Activated CD8-positive, alpha-beta memory T cell treated with anti-CD3 and anti-CD28 coated beads, Interleukin-2, amount 10 ng/mL, durations not matched to agents 7 days and 5 days (primary cell): Measurements from ENCODE around the gene C17orf114.
A peak's percentile ranks its signal among the peaks of the same experiment; 100 is the strongest.
"Not testable (repeated sequence)": the region's sequence is repeated elsewhere in the genome, so short reads cannot be mapped to it uniquely, and the experiment has no call there.

ENCODE experiments used
- ATAC-seq: fragments of 150-1000 bp; cut with Tn5 transposase; one replicate; pipeline ENCODE4 v1.10.0; 2021; ENCODE audit warnings: moderate library complexity
- CTCF ChIA-PET: fragments of 350-600 bp; sonication (Branson Sonifier 250); formaldehyde crosslinking; loops from one replicate; lab custom pipeline; 2021; ENCODE audit warnings: antibody characterized with exemption; lab: Charles Lee
- DNase-seq: peaks from one replicate; pipeline ENCODE4 v3.0.0-alpha.2; 2020
- H3K27ac Mint-ChIP-seq: one replicate; pipeline ENCODE4 v1.8.0; 2021; ENCODE audit warnings: mild to moderate bottlenecking, mixed read lengths
- H3K27me3 Mint-ChIP-seq: one replicate; pipeline ENCODE4 v1.8.0; 2021; ENCODE audit warnings: mixed read lengths
- H3K36me3 Mint-ChIP-seq: one replicate; pipeline ENCODE4 v1.8.0; 2021; ENCODE audit warnings: mild to moderate bottlenecking, mixed read lengths
- H3K4me1 Mint-ChIP-seq: one replicate; pipeline ENCODE4 v1.8.0; 2021; ENCODE audit warnings: mixed read lengths
- H3K4me3 Mint-ChIP-seq: one replicate; pipeline ENCODE4 v1.8.0; 2021; ENCODE audit warnings: mild to moderate bottlenecking, moderate library complexity, mixed read lengths
- H3K9me3 Mint-ChIP-seq: one replicate; pipeline ENCODE4 v1.8.0; 2022; ENCODE audit warnings: low read depth, mixed read lengths

C17orf114 gene

GRCh38 chr17:4837471-4838308 is 35.6 kb upstream of the C17orf114 start:
- H3K4me3 Mint-ChIP-seq, result no peak overlapping the region
- no peak for DNase-seq
- CTCF ChIA-PET, result no interaction called here
- H3K27ac Mint-ChIP-seq, result no peak overlapping the region
- peaks cover 9% of the 10 kb centered on the region for H3K36me3 Mint-ChIP-seq
- H3K4me1 Mint-ChIP-seq, result peaks cover 62% of the 10 kb centered on the region
- no peaks in the 10 kb centered on the region for H3K27me3 Mint-ChIP-seq
- H3K9me3 Mint-ChIP-seq, result no peaks in the 10 kb centered on the region
- ATAC-seq, result no peak

- peaks cover 9% of the 10 kb centered on the region for H3K36me3 Mint-ChIP-seq
- peak overlapping the region; percentile 93 for H3K4me3 Mint-ChIP-seq
- no peak for ATAC-seq
- H3K27me3 Mint-ChIP-seq, result no peaks in the 10 kb centered on the region
- H3K4me1 Mint-ChIP-seq, result peaks cover 59% of the 10 kb centered on the region
- CTCF ChIA-PET, result no interaction called here
- no peak overlapping the region for H3K27ac Mint-ChIP-seq
- no peaks in the 10 kb centered on the region for H3K9me3 Mint-ChIP-seq
- no peak for DNase-seq
Measured at GRCh38 chr17:4836221-4836620, 34.1 kb upstream of the C17orf114 start.

GRCh38 chr17:4834681-4835020 is 32.5 kb upstream of the C17orf114 start:
- no peak for DNase-seq
- peak overlapping the region; percentile 93 for H3K4me3 Mint-ChIP-seq
- peak overlapping the region; percentile 34 for H3K27ac Mint-ChIP-seq
- no peak for ATAC-seq
- CTCF ChIA-PET, result interaction anchor here (1.2 kb wide), 1 partner anchor 45 kb away, joined by 5 read pairs; no protein-coding TSS in a partner anchor
- no peaks in the 10 kb centered on the region for H3K9me3 Mint-ChIP-seq
- H3K36me3 Mint-ChIP-seq, result peaks cover 9% of the 10 kb centered on the region
- H3K4me1 Mint-ChIP-seq, result peaks cover 43% of the 10 kb centered on the region
- H3K27me3 Mint-ChIP-seq, result no peaks in the 10 kb centered on the region

- Mint-ChIP-seq H3K4me3 (peak overlapping the region; percentile 93), H3K36me3 (peaks cover 6% of the 10 kb centered on the region), H3K9me3 (no peaks in the 10 kb centered on the region), H3K27me3 (no peaks in the 10 kb centered on the region), H3K4me1 (peaks cover 37% of the 10 kb centered on the region), H3K27ac (peak overlapping the region; percentile 69)
- CTCF ChIA-PET, result interaction anchor here (0.7 to 1.8 kb wide), 3 partner anchors 9 to 44 kb away, joined by 4 to 5 read pairs (median 4); partner anchors contain the start of gene PLD2
- no peak for ATAC-seq
- DNase-seq, result no peak
Measured at GRCh38 chr17:4833941-4834680, 32.0 kb upstream of the C17orf114 start.

- CTCF ChIA-PET, result interaction anchor here (0.7 to 1.8 kb wide), 3 partner anchors 8 to 43 kb away, joined by 4 to 5 read pairs (median 4); partner anchors contain the start of gene PLD2
- H3K27me3 Mint-ChIP-seq, result peaks cover 4% of the 10 kb centered on the region
Measured at GRCh38 chr17:4833178-4833940, 31.2 kb upstream of the C17orf114 start, which contains the start of gene MINK1. TSS of gene MINK1 (plus strand) at chr17:4833340. CDS start at chr17:4833584, 244 bp downstream.

GRCh38 chr17:4832829-4833177 is 30.7 kb upstream of the C17orf114 start:
- not testable (repeated sequence) for DNase-seq, H3K36me3 Mint-ChIP-seq, H3K9me3 Mint-ChIP-seq, H3K27me3 Mint-ChIP-seq
- Mint-ChIP-seq H3K4me3 (peak overlapping the region; percentile 75), H3K27ac (peak overlapping the region; percentile 79), H3K4me1 (peaks cover 33% of the 10 kb centered on the region)
- ATAC-seq, result peak; percentile 11
- CTCF ChIA-PET, result interaction anchor here (1.8 kb wide), 1 partner anchor 25 kb away, joined by 4 read pairs; the partner anchor contains the start of gene PLD2

More at GRCh38 chr17:4833178-4833940, 31.2 kb upstream of the C17orf114 start, which contains the start of gene MINK1:
- peak; percentile 94 for DNase-seq
- H3K36me3 Mint-ChIP-seq, result peaks cover 5% of the 10 kb centered on the region
- ATAC-seq, result peak; percentile 91
- peak within 1 kb of the TSS; percentile 79 for H3K27ac Mint-ChIP-seq
- H3K4me3 Mint-ChIP-seq, result peak within 1 kb of the TSS; percentile 93
- peaks cover 33% of the 10 kb centered on the region for H3K4me1 Mint-ChIP-seq
- no peaks in the 10 kb centered on the region for H3K9me3 Mint-ChIP-seq

- DNase-seq (no peak), ATAC-seq (no peak)
- peaks cover 1% of the 10 kb centered on the region for H3K4me1 Mint-ChIP-seq
- no peaks in the 10 kb centered on the region for H3K36me3 Mint-ChIP-seq
- peaks cover 4% of the 10 kb centered on the region for H3K27me3 Mint-ChIP-seq
- CTCF ChIA-PET, result no interaction called here
- no peaks in the 10 kb centered on the region for H3K9me3 Mint-ChIP-seq
- no peak overlapping the region for H3K4me3 Mint-ChIP-seq
- no peak overlapping the region for H3K27ac Mint-ChIP-seq
Measured at GRCh38 chr17:4827399-4827798, 25.3 kb upstream of the C17orf114 start.

- H3K4me1 Mint-ChIP-seq, result no peaks in the 10 kb centered on the region
- CTCF ChIA-PET, result interaction anchor here (1.4 kb wide), 1 partner anchor 17 kb away, joined by 3 read pairs; the partner anchor contains the start of gene PLD2
- H3K27ac Mint-ChIP-seq, result no peak overlapping the region
- ATAC-seq (no peak), DNase-seq (no peak)
- H3K9me3 Mint-ChIP-seq, result no peaks in the 10 kb centered on the region
- no peaks in the 10 kb centered on the region for H3K27me3 Mint-ChIP-seq
- H3K36me3 Mint-ChIP-seq, result no peaks in the 10 kb centered on the region
- no peak overlapping the region for H3K4me3 Mint-ChIP-seq
Measured at GRCh38 chr17:4823373-4824089, 21.4 kb upstream of the C17orf114 start.

- H3K27ac Mint-ChIP-seq, result no peak overlapping the region
Measured at GRCh38 chr17:4822835-4823234, 20.7 kb upstream of the C17orf114 start.

GRCh38 chr17:4818276-4818675 is 16.1 kb upstream of the C17orf114 start:
- H3K4me3 Mint-ChIP-seq, result no peak overlapping the region

More at GRCh38 chr17:4822835-4823234, 20.7 kb upstream of the C17orf114 start:
- Mint-ChIP-seq H3K4me1 (no peaks in the 10 kb centered on the region), H3K4me3 (no peak overlapping the region), H3K27me3 (no peaks in the 10 kb centered on the region), H3K9me3 (no peaks in the 10 kb centered on the region), H3K36me3 (no peaks in the 10 kb centered on the region)
- CTCF ChIA-PET, result interaction anchor here (0.6 to 1.4 kb wide), 2 partner anchors 16 to 579 kb away, joined by 3 read pairs; partner anchors contain the start of gene PLD2
- ATAC-seq, result no peak
- no peak for DNase-seq

GRCh38 chr17:4816826-4817225 is 14.7 kb upstream of the C17orf114 start:
- no peak overlapping the region for H3K27ac Mint-ChIP-seq
- H3K4me1 Mint-ChIP-seq, result no peaks in the 10 kb centered on the region
- no peaks in the 10 kb centered on the region for H3K27me3 Mint-ChIP-seq
- CTCF ChIA-PET, result no interaction called here
- DNase-seq (no peak), ATAC-seq (no peak)
- H3K9me3 Mint-ChIP-seq, result no peaks in the 10 kb centered on the region
- no peaks in the 10 kb centered on the region for H3K36me3 Mint-ChIP-seq
- H3K4me3 Mint-ChIP-seq, result no peak overlapping the region

More at GRCh38 chr17:4818276-4818675, 16.1 kb upstream of the C17orf114 start:
- H3K4me1 Mint-ChIP-seq, result no peaks in the 10 kb centered on the region
- ATAC-seq (no peak), DNase-seq (no peak)
- no peaks in the 10 kb centered on the region for H3K9me3 Mint-ChIP-seq
- no peaks in the 10 kb centered on the region for H3K36me3 Mint-ChIP-seq
- no peaks in the 10 kb centered on the region for H3K27me3 Mint-ChIP-seq
- H3K27ac Mint-ChIP-seq, result no peak overlapping the region
- CTCF ChIA-PET, result no interaction called here

GRCh38 chr17:4815043-4815675 is 13.0 kb upstream of the C17orf114 start:
- H3K9me3 Mint-ChIP-seq, result no peaks in the 10 kb centered on the region
- H3K4me3 Mint-ChIP-seq, result no peak overlapping the region
- H3K4me1 Mint-ChIP-seq, result peaks cover 2% of the 10 kb centered on the region
- DNase-seq (no peak), ATAC-seq (no peak)
- CTCF ChIA-PET, result no interaction called here
- H3K36me3 Mint-ChIP-seq, result peaks cover 3% of the 10 kb centered on the region
- H3K27me3 Mint-ChIP-seq, result no peaks in the 10 kb centered on the region
- H3K27ac Mint-ChIP-seq, result no peak overlapping the region
